ENCODE measurements around the gene BAX.

GRCh38 chr19:48938256-48938655 lies 16.4 kb upstream of the BAX start:
- TF ChIP-seq ATF2 (CRISPR knock-in tag; IDR thresholded peaks at IDR 0.05; ENCODE audit: borderline replicate concordance, low read depth) = no peak
- TF ChIP-seq ETV6 (CRISPR knock-in tag; IDR thresholded peaks at IDR 0.05) = no peak
